ENCODE results near the gene IL22RA1. TPM values are rescaled to one million over a fixed set of nuclear protein-coding genes. Genes with fewer than 3 reads are reported as not detected.

IL22RA1 gene
- total and polyA plus RNA-seq, 9 of the 15 experiments (the other 6 are each of a cell fraction or from before 2014, with no cell fraction given) = not detected

- intact Hi-C loops (cut with micrococcal nuclease) = loop anchor here (5.0 kb wide), 1 partner anchor 166 kb away; no protein-coding TSS in a partner anchor
- Histone ChIP-seq H3K4me3 (no peak overlapping the region), H2AFZ (ENCODE audit: low read depth, low read length) (no peak overlapping the region), H3K9me3 (replicated peaks; ENCODE audit: control insufficient read depth, insufficient read depth, low read depth, low read length) (no peaks in the 10 kb centered on the region), H3K79me2 (ENCODE audit: control insufficient read depth, insufficient read depth, low read length) (no peaks in the 10 kb centered on the region), H3K36me3 (ENCODE audit: control insufficient read depth, insufficient read depth, low read length) (no peaks in the 10 kb centered on the region), H4K20me1 (replicated peaks; ENCODE audit: control insufficient read depth, insufficient read depth, low read length) (peaks cover 16% of the 10 kb centered on the region), H3K27ac (ENCODE audit: extremely low read depth, low read depth, low read length) (no peak overlapping the region), H3K4me1 (replicated peaks in 1 of 2; ENCODE audit: control insufficient read depth in 2 of 2, insufficient read depth in 2 of 2, low read length in 2 of 2) (peaks cover 0 to 10% of the 10 kb centered on the region in 2 experiments; a peak in 3 of 5 replicates), H3K9ac (ENCODE audit: insufficient read depth in 1 of 2, low read depth in 2 of 2, low read length in 2 of 2) (no peak overlapping the region), H3K4me2 (ENCODE audit: insufficient read depth, low read length) (no peak overlapping the region), H3K9me1 (ENCODE audit: control insufficient read depth, insufficient read depth, low read length) (no peaks in the 10 kb centered on the region), H3K27me3 (ENCODE audit: control insufficient read depth in 2 of 2, insufficient read depth in 2 of 2, low read length in 2 of 2) (peaks cover 58 to 91% of the 10 kb centered on the region in 2 experiments)
- in situ Hi-C loops (cut with MboI) = no loop called here
- no TSS peak for BruUV-seq (replicated peaks)
- 0% methylated on average over 6 of the region's 6 CpGs for WGBS (ENCODE audit: insufficient coverage, low coverage, missing lambda C conversion rate)
- FAIRE-seq (no peak), ATAC-seq (no peak), DNase-seq (ENCODE audit: extremely low read depth in 1 of 4, low spot score in 3 of 4) (no peak)
- POLR2A ChIA-PET = interaction anchor here (1.2 kb wide), 1 partner anchor 312 kb away, joined by 3 read pairs; no protein-coding TSS in a partner anchor
- CTCF ChIA-PET (ENCODE audit: low intra/inter-chr PET ratio) = interaction anchor here (0.6 kb wide), 1 partner anchor 342 kb away, joined by 8 read pairs; no protein-coding TSS in a partner anchor
- TF ChIP-seq ZNF318 (IDR thresholded peaks at IDR 0.05; ENCODE audit: borderline replicate concordance in 1 of 2, low read depth in 1 of 2) = no peak
- no peak for TF ChIP-seq SAP30 (IDR thresholded peaks at IDR 0.05; ENCODE audit: borderline replicate concordance, insufficient read depth, low read depth, low read length, poor library complexity, severe bottlenecking)
- no peak for TF ChIP-seq ZNF551 (CRISPR knock-in tag; IDR thresholded peaks at IDR 0.05)
- no peak for TF ChIP-seq CHD2 (IDR thresholded peaks at IDR 0.05; ENCODE audit: low read depth, low read length)
- no peak for TF ChIP-seq ATF1 (CRISPR knock-in tag; IDR thresholded peaks at IDR 0.05)
- TF ChIP-seq ATF1 (tag; IDR thresholded peaks at IDR 0.05) = no peak
- no peak for TF ChIP-seq ZNF263 (CRISPR knock-in tag; IDR thresholded peaks at IDR 0.05; ENCODE audit: borderline replicate concordance)
- no peak for TF ChIP-seq MLX (CRISPR knock-in tag; conservative IDR thresholded peaks at IDR 0.05)
- TF ChIP-seq ZBTB7A (IDR thresholded peaks at IDR 0.05; ENCODE audit: borderline replicate concordance, control insufficient read depth, low read depth, low read length) = no peak
- no peak for TF ChIP-seq HDAC1 (IDR thresholded peaks at IDR 0.05)
- TF ChIP-seq NONO (IDR thresholded peaks at IDR 0.05; ENCODE audit: low read depth in 2 of 2, low read length in 1 of 2) = no peak
These were observed 29.3 kb downstream of the IL22RA1 start for GRCh38 chr1:24113641-24114033.

All from K562 (cell line).